Heart right ventricle (tissue), 16 donors: ENCODE measurements around the gene KY. TPM values are rescaled to one million over a fixed set of nuclear protein-coding genes. Genes with fewer than 3 reads are reported as not detected.
A peak's percentile ranks its signal among the peaks of the same experiment; 100 is the strongest.

ENCODE experiments used
- ATAC-seq, 8 donors: fragments of 200-7000 bp; cut with Tn5 transposase; one replicate each; pipeline ENCODE4 v1.9.1; 2020; ENCODE audit warnings: mild to moderate bottlenecking in 8 of 8, moderate library complexity in 8 of 8, moderate number of reproducible peaks in 1 of 8
- DNase-seq, 2 donors: peaks; one replicate each; pipeline ENCODE4 v3.0.0-alpha.2; 2020
- H3K27ac ChIP-seq, 10 donors: fragments of 200-600 bp; sonication (generic) in 2 of 10; one replicate each; pipeline versions ENCODE4 v1.5.0 to v1.8.0; 2020 to 2022; ENCODE audit warnings: mild to moderate bottlenecking in 3 of 10
- H3K27me3 ChIP-seq, 7 donors: fragments of 200-600 bp; one replicate each; pipeline ENCODE4 v1.8.0; 2021 to 2022; ENCODE audit warnings: mild to moderate bottlenecking in 2 of 7
- H3K36me3 ChIP-seq, 9 donors: fragments of 200-600 bp; sonication (generic) in 1 of 9; one replicate each; pipeline versions ENCODE4 v1.5.0 to v1.8.0; 2020 to 2022; ENCODE audit warnings: mild to moderate bottlenecking in 2 of 9
- H3K4me1 ChIP-seq, 9 donors: fragments of 200-600 bp; sonication (generic) in 1 of 9; one replicate each; pipeline versions ENCODE4 v1.5.0 to v1.8.0; 2020 to 2022; ENCODE audit warnings: mild to moderate bottlenecking in 4 of 9
- H3K4me3 ChIP-seq, 10 donors: fragments of 200-600 bp; sonication (generic) in 2 of 10; one replicate each; pipeline versions ENCODE4 v1.5.0 to v1.8.0; 2020 to 2022; ENCODE audit warnings: mild to moderate bottlenecking in 7 of 10, moderate library complexity in 2 of 10
- H3K9me3 ChIP-seq, 11 donors: fragments of 200-600 bp in 10 of 11; sonication (generic) in 2 of 11; one replicate each; pipeline versions ENCODE4 v1.5.0 to v1.8.0; 2013 to 2022; ENCODE audit warnings: mild to moderate bottlenecking in 2 of 11, control low read depth in 1 of 11, moderate library complexity in 1 of 11
- CTCF ChIP-seq, 9 donors: fragments of 200-600 bp; sonication (generic) in 2 of 9; IDR thresholded peaks; one replicate each; pipeline versions ENCODE4 v1.5.0 to v1.8.0; 2021 to 2022; ENCODE audit warnings: antibody characterized with exemption in 9 of 9, mild to moderate bottlenecking in 5 of 9, moderate library complexity in 1 of 9
- WGBS, 2 donors: extraction: QIAGEN DNeasy Blood & Tissue Kit; methylation state at CpG; one replicate each; pipeline ENCODE4 v1.1.7; 2013; ENCODE audit warnings: inconsistent platforms in 1 of 2; 5-methylcytosine and 5-hydroxymethylcytosine counted together
- intact Hi-C, 10 donors: fragments of 100-400 bp; cut with DNase I; formaldehyde crosslinking; loops; one replicate each; pipeline versions ENCODE4 v1.11.1 to v1.14.2; 2022
- polyA plus RNA-seq, 2 donors: library from polyadenylated mRNA; stranded (reverse); fragments of 200-250 nt; gene quantifications; one replicate each; pipeline ENCODE4 v1.2.3, GENCODE V29; 2013
- total RNA-seq, 10 donors: library from RNA; stranded (reverse); fragmentation: NEBNext Ultra II Directional in 3 of 10; extraction: Animal tissue kit (Norgen Biotek cat#: 25700) in 3 of 10; gene quantifications; one replicate each; pipeline versions ENCODE4 v1.2.1 to v1.2.4, GENCODE V29; 2021 to 2023
- donor health status: Arrhythmogenic right ventricular cardiomyopathy.
- donor health status: ischemic (EF 13 %, LVEDD 7.1; RV severe dilation, severe dysfunction).
- donor health status: healthy with polysubstance abuse.
- donor health status: DM: no; HTN: yes; CAD: no.
- donor health status: DM: no; HTN: no; CAD: no.
- donor health status: ischemic (EF 25% LVEDD 6.9; RV normal size, moderate dysfunction).
- donor health status: ischemic (EF 25% LVEDD 5.7; RV mildly dilated, moderate dysfunction).
- donor health status: healthy.
- donor health status: DM: yes; HTN: yes; CAD: no.
- donor health status: Ischemic cardiomyopathy.
- donor health status: ischemic (EF 35%, LVEDD 5.7; RV mildly dilated, moderate dysfunction).
- donor health status: nonischemic (EF 11% LVEDD 7.7; RV severe dilation, severe dysfunction).
- donor health status: DM: yes; HTN: yes; CAD: no.
- donor health status: PGD.
- donor health status: ischemic (EF 29% LVEDD 5.4; RV normal size, mild dysfunction).
- donor health status: nonischemic (EF 23%, LVEDD 6.1; RV moderate dilation, normal function).

KY gene
- total and polyA plus RNA-seq, 12 donors, result 0.46 to 24.3 (median 8.2) TPM

- Histone ChIP-seq H3K9me3 (peaks cover 0 to 2% (median 0%) of the 10 kb centered on the region in 11 donors), H3K27ac (no peak overlapping the region), H3K4me3 (no peak overlapping the region), H3K27me3 (no peaks in the 10 kb centered on the region), H3K36me3 (no peaks in the 10 kb centered on the region), H3K4me1 (peaks cover 0 to 22% (median 4%) of the 10 kb centered on the region in 9 donors)
- TF ChIP-seq CTCF (IDR thresholded peaks at IDR 0.05), result no peak
- intact Hi-C loops, result no loop called here
- ATAC-seq (no peak), DNase-seq (no peak)
- 71 to 80% methylated on average over 3 of the region's 3 CpGs for WGBS, 2 donors
These were observed 17.1 kb upstream of the KY start for GRCh38 chr3:134667956-134668355.

- no peak for ATAC-seq
- intact Hi-C loops, result no loop called here
- WGBS, 2 donors, result 91 to 93% methylated on average over 3 of the region's 3 CpGs
- H3K4me3 ChIP-seq, result no peak overlapping the region
- no peaks in the 10 kb centered on the region for H3K9me3 ChIP-seq
- H3K36me3 ChIP-seq, result no peaks in the 10 kb centered on the region
- no peak for DNase-seq
- H3K27ac ChIP-seq, result no peak overlapping the region
- peaks cover 0 to 22% (median 4%) of the 10 kb centered on the region in 9 donors for H3K4me1 ChIP-seq
- no peaks in the 10 kb centered on the region for H3K27me3 ChIP-seq
- TF ChIP-seq CTCF (IDR thresholded peaks at IDR 0.05), result no peak
These were observed 16.6 kb upstream of the KY start for GRCh38 chr3:134667406-134667805.

- 77 to 85% methylated on average over 9 of the region's 9 CpGs for WGBS, 2 donors
- H3K4me3 ChIP-seq, result no peak overlapping the region
- peaks cover 0 to 22% (median 4%) of the 10 kb centered on the region in 9 donors for H3K4me1 ChIP-seq
- no peak for DNase-seq
- H3K36me3 ChIP-seq, result no peaks in the 10 kb centered on the region
- peaks cover 0 to 1% (median 0%) of the 10 kb centered on the region in 11 donors for H3K9me3 ChIP-seq
- TF ChIP-seq CTCF (IDR thresholded peaks at IDR 0.05), result no peak
- peak in 1 of 8 donors; percentile 4 for ATAC-seq
- intact Hi-C loops, result no loop called here
- H3K27me3 ChIP-seq, result no peaks in the 10 kb centered on the region
- no peak overlapping the region for H3K27ac ChIP-seq
These were observed 16.1 kb upstream of the KY start for GRCh38 chr3:134666885-134667284.

- ATAC-seq (peak in 4 of 8 donors; percentile 25 to 76 (median 67)), DNase-seq (no peak)
- Histone ChIP-seq H3K27ac (peak overlapping the region in 1 of 10 donors; percentile 23), H3K36me3 (no peaks in the 10 kb centered on the region), H3K27me3 (no peaks in the 10 kb centered on the region), H3K4me3 (no peak overlapping the region), H3K9me3 (peaks cover 0 to 5% (median 0%) of the 10 kb centered on the region in 11 donors), H3K4me1 (peaks cover 0 to 22% (median 4%) of the 10 kb centered on the region in 9 donors)
- intact Hi-C loops, result no loop called here
- TF ChIP-seq CTCF (IDR thresholded peaks at IDR 0.05), result no peak
- 41 to 48% methylated on average over 4 of the region's 4 CpGs for WGBS, 2 donors
These were observed 15.6 kb upstream of the KY start for GRCh38 chr3:134666466-134666865.
